GM12873 (cell line): ENCODE data around the gene LIN28B.

Experiments
- TF ChIP-seq, protein P1 (sequence below): IDR thresholded peaks from 2 replicates; pipeline ENCODE4 v1.5.1; 2012; ENCODE audit warnings: low read depth, mild to moderate bottlenecking, moderate library complexity, low read length, control low read depth; ENCODE audit not compliant: insufficient read depth; ENCODE audit errors: missing control alignments

Gene LIN28B

DNA sequence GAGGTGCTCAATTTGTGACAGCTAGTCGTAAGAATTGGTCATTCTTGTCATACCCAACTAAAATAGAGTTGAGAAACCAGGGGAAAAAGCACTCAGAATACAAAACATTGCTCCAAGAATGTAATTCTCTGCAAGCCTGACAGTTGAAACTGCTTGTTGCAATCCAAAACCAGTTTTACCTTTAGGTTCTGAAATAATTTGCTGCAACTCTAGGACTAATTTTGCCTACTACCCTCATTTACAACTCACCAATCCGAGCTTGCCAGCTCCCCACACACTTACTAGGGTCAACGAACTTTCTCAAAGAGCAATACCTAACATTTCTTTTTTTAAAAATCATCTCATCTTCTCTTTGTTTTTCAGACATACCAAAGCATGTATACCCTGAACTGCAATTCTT lies 29.7 kb downstream of the LIN28B start:
- TF ChIP-seq, protein P1, sequence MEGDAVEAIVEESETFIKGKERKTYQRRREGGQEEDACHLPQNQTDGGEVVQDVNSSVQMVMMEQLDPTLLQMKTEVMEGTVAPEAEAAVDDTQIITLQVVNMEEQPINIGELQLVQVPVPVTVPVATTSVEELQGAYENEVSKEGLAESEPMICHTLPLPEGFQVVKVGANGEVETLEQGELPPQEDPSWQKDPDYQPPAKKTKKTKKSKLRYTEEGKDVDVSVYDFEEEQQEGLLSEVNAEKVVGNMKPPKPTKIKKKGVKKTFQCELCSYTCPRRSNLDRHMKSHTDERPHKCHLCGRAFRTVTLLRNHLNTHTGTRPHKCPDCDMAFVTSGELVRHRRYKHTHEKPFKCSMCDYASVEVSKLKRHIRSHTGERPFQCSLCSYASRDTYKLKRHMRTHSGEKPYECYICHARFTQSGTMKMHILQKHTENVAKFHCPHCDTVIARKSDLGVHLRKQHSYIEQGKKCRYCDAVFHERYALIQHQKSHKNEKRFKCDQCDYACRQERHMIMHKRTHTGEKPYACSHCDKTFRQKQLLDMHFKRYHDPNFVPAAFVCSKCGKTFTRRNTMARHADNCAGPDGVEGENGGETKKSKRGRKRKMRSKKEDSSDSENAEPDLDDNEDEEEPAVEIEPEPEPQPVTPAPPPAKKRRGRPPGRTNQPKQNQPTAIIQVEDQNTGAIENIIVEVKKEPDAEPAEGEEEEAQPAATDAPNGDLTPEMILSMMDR: no peak

DNA sequence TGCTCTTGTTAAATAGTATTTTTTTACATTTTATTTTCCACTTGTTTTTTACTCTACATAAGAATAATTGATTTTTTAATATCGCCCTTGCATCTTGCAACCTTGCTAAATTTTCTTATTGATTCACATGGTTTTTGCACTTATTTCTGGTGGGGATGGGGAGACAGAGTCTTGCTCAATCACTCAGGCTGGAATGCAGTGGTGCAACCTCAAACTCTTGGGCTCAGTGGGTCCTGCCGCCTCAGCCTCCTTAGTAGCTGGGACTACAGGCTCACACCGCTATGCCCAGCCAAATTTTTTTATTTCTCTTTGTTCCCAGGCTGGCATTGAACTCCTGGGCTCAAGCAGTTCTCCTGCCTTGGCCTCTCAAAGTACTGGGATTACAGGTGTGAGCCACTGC lies 30.3 kb downstream of the LIN28B start:
- TF ChIP-seq, protein P1: no peak

DNA sequence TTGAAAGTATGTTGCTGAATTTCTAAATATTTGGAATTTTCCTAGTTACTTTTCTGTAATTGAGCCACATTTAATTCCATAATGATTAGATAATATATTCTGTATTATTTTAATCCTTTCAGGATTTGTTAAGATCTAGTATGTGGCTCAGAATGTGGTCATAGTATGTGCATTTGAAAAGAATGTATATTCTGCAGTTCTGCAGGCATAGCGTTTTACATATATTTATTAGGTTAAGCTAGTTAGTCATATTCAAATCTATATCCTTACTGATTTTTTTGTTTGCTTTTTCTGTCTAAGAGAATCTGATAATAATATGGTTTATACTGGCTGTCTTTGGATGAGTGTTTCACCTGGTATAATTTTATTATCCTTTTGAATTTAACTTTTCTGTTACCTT lies 33.2 kb downstream of the LIN28B start:
- TF ChIP-seq, protein P1: no peak

DNA sequence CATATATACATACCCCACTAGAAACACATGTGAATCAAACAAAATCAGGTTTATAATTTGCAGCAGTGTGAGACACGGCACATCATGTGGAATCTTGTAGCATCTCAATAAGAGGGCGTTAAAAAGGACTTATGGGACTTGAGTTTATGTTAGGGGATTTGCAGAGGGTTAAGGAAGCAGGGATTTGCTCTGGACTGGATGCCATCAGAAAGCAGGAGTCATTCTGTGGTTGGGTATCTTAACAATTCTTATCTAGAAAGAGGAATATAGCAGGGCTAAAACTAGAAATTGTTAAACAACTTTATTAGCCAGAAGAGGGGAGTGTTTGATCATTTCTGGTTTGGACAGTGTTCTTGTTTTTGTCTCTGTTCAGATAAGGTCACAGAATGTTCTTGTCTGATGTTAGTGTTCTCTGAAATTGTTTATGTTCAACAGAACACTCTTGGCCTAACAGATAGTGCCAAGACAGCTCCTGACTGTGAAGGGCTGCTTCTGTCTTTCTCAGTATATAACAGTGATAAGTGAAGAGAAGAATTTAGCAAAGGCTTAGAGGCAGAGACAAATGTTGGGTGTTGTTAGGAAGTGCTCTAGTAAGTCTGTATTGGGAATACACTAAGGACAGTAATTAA lies 39.2 kb downstream of the LIN28B start:
- TF ChIP-seq, protein P1: no peak

DNA sequence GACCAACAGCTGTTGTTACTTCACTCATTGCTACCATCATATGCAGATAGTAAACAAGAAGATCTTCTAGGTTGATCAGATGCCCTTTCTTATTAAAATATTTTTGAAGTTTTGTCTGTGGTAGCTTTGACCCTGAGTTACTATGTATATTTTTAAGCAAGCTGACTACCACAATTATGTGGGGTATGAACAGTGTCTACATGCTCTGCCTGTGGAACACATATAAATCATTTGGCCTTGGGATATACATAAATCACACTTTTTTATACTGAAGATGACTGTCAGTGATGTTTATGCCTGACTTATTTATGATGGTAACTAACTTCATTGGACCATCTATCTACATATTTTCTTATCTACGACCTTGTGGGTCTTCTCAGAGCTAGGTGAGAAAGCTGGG lies 44.2 kb downstream of the LIN28B start:
- TF ChIP-seq, protein P1: no peak

DNA sequence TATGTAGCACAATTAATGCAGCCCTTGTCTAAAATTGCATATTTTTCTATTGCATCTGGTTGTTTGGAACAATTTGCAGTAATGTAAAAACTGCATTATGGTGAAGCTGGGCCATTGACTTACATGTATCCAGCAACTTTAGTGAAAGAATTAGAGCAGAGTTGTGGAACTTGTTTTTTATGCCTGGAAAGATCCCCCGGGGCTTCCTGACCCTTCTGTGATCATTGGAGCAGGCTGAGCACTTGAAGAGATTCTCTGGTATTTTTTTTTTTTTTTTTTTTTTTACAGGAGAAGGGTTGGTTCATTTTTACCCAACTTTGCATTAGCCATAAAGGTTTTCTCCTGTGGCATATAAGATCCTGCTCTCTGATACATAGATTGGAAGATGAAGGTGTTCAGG lies 45.0 kb downstream of the LIN28B start:
- TF ChIP-seq, protein P1: no peak

DNA sequence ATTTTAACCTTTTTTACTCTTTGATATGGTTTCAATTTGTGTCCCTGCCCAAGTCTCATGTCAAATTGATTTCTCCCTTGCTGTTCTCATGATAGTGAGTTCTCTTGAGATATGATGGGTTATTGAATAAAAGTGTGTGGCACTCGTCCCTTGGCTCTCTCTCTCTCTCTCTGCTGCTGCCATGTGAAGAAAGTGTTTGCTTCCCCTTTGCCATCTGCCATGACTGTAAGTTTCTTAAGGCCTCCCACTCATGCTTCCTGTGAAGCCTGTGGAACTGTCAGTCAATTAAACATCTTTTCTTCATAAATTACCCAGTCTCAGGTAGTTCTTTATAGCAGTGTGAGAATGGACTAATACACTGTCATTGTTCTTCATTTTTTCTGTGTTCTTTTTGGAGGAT lies 48.5 kb downstream of the LIN28B start:
- TF ChIP-seq, protein P1: no peak
